KMS-11 (cell line): ENCODE measurements around the gene STAC2.

Source experiments
- H2AFZ ChIP-seq: fragments of 200-600 bp; sonication (generic); 2 replicates; pipeline ENCODE4 v1.6.1; 2016; ENCODE audit warnings: antibody characterized with exemption, mixed run types, low read depth
- H3K27ac ChIP-seq: fragments of 200-600 bp; sonication (generic); 2 replicates; pipeline ENCODE4 v1.6.1; 2016; ENCODE audit warnings: mild to moderate bottlenecking, mixed run types
- H3K27me3 ChIP-seq: fragments of 200-600 bp; sonication (generic); 2 replicates; pipeline ENCODE4 v1.6.1; 2017; ENCODE audit warnings: mild to moderate bottlenecking, low read depth, mixed run types, moderate library complexity; ENCODE audit not compliant: insufficient read depth
- H3K36me3 ChIP-seq: fragments of 200-600 bp; sonication (generic); 2 replicates; pipeline ENCODE4 v1.6.1; 2017; ENCODE audit warnings: mild to moderate bottlenecking, mixed run types; ENCODE audit not compliant: insufficient read depth
- H3K4me1 ChIP-seq: fragments of 200-600 bp; sonication (generic); 2 replicates; pipeline ENCODE4 v1.6.1; 2016; ENCODE audit warnings: mild to moderate bottlenecking, low read depth, mixed run types; ENCODE audit not compliant: poor library complexity, severe bottlenecking
- H3K4me2 ChIP-seq: fragments of 200-600 bp; sonication (generic); 2 replicates; pipeline ENCODE4 v1.7.0; 2016; ENCODE audit warnings: mild to moderate bottlenecking, mixed run types
- H3K4me3 ChIP-seq: fragments of 200-600 bp; sonication (generic); IDR thresholded peaks from 2 replicates; pipeline ENCODE4 v1.6.1; 2017; ENCODE audit warnings: low read depth, low read length, mixed read lengths; ENCODE audit not compliant: insufficient read depth
- H3K79me2 ChIP-seq: fragments of 200-600 bp; sonication (generic); 2 replicates; pipeline ENCODE4 v1.6.1; 2016; ENCODE audit warnings: low read depth, mixed run types; ENCODE audit not compliant: insufficient read depth
- H3K9ac ChIP-seq: fragments of 200-600 bp; sonication (generic); 2 replicates; pipeline ENCODE4 v1.6.1; 2016; ENCODE audit warnings: mild to moderate bottlenecking, mixed run types
- H4K20me1 ChIP-seq: fragments of 200-600 bp; sonication (generic); 2 replicates; pipeline ENCODE4 v1.6.1; 2016; ENCODE audit warnings: mild to moderate bottlenecking, mixed run types; ENCODE audit not compliant: insufficient read depth
- CTCF ChIP-seq: fragments of 200-600 bp; sonication (generic); conservative IDR thresholded peaks from 2 replicates; pipeline ENCODE4 v1.6.1; 2017; ENCODE audit warnings: low read depth, mild to moderate bottlenecking, antibody characterized with exemption, low read length, moderate library complexity, mixed read lengths

The STAC2 gene

GRCh38 chr17:39192901-39193300, 32.8 kb downstream of the STAC2 start:
- Histone ChIP-seq H3K4me1 (peaks cover 23% of the 10 kb centered on the region), H3K27ac (no peak overlapping the region), H3K27me3 (no peaks in the 10 kb centered on the region), H3K4me3 (no peak overlapping the region), H3K9ac (no peak overlapping the region), H4K20me1 (no peaks in the 10 kb centered on the region), H3K4me2 (no peak overlapping the region), H2AFZ (no peak overlapping the region), H3K36me3 (no peaks in the 10 kb centered on the region), H3K79me2 (peaks cover 4% of the 10 kb centered on the region; the same call in 1 of the 2 replicates)
- no peak for TF ChIP-seq CTCF

- no peak overlapping the region for H3K27ac ChIP-seq
- peaks cover 4% of the 10 kb centered on the region; the same call in 1 of the 2 replicates for H3K79me2 ChIP-seq
- H3K4me2 ChIP-seq = no peak overlapping the region
- no peak for TF ChIP-seq CTCF
- no peaks in the 10 kb centered on the region for H3K27me3 ChIP-seq
- no peak overlapping the region for H3K9ac ChIP-seq
- no peaks in the 10 kb centered on the region for H3K36me3 ChIP-seq
- no peaks in the 10 kb centered on the region for H4K20me1 ChIP-seq
- H3K4me1 ChIP-seq = peaks cover 22% of the 10 kb centered on the region
- H2AFZ ChIP-seq = no peak overlapping the region
- H3K4me3 ChIP-seq = no peak overlapping the region
Observed at GRCh38 chr17:39191750-39192510, 33.8 kb downstream of the STAC2 start.

- Histone ChIP-seq H3K27me3 (no peaks in the 10 kb centered on the region), H3K36me3 (no peaks in the 10 kb centered on the region), H4K20me1 (no peaks in the 10 kb centered on the region), H3K4me2 (no peak overlapping the region), H3K9ac (no peak overlapping the region), H3K79me2 (no peaks in the 10 kb centered on the region), H3K27ac (no peak overlapping the region), H2AFZ (no peak overlapping the region), H3K4me1 (peaks cover 8% of the 10 kb centered on the region), H3K4me3 (no peak overlapping the region)
- no peak for TF ChIP-seq CTCF
Observed at GRCh38 chr17:39187152-39187830, 38.5 kb downstream of the STAC2 start.

- TF ChIP-seq CTCF = no peak
Observed at GRCh38 chr17:39186481-39187002, 39.2 kb downstream of the STAC2 start.

More at GRCh38 chr17:39186481-39187002, 39.2 kb downstream of the STAC2 start:
- Histone ChIP-seq H3K4me3 (no peak overlapping the region), H4K20me1 (no peaks in the 10 kb centered on the region), H3K9ac (no peak overlapping the region), H2AFZ (no peak overlapping the region), H3K79me2 (no peaks in the 10 kb centered on the region), H3K4me1 (peaks cover 8% of the 10 kb centered on the region), H3K27ac (no peak overlapping the region), H3K36me3 (no peaks in the 10 kb centered on the region; the same call in 1 of the 2 replicates), H3K4me2 (no peak overlapping the region), H3K27me3 (no peaks in the 10 kb centered on the region)
